ENCODE measurements around the gene ANKFN1.
"Not testable (repeated sequence)": the region's sequence is repeated elsewhere in the genome, so short reads cannot be mapped to it uniquely, and the experiment has no call there.

The ANKFN1 gene

DNA sequence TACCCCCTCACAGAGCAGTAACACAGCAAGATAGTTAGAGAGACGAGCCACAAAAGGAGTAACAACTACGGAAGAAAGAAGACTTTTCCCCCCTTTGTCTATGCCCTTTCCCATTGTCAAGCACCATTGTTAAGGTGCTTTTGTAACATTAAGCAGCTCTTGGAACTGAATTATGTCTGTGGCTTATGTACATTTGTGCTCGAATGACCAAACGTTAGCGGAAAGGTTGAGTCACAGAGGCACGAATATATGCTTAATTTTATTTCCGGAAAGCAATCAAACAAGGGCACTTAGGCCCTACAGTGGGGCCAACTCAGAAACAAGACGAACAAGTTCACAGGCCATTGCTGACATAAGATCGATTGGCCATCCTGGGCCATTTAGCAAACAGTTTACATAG, 109.5 kb downstream of the ANKFN1 start:
- H3K4me3 ChIP-seq (ENCODE audit: low read depth, low read length) = no peak overlapping the region
- no peaks in the 10 kb centered on the region for H3K9me3 ChIP-seq (ENCODE audit: control insufficient read depth, low read length)

DNA sequence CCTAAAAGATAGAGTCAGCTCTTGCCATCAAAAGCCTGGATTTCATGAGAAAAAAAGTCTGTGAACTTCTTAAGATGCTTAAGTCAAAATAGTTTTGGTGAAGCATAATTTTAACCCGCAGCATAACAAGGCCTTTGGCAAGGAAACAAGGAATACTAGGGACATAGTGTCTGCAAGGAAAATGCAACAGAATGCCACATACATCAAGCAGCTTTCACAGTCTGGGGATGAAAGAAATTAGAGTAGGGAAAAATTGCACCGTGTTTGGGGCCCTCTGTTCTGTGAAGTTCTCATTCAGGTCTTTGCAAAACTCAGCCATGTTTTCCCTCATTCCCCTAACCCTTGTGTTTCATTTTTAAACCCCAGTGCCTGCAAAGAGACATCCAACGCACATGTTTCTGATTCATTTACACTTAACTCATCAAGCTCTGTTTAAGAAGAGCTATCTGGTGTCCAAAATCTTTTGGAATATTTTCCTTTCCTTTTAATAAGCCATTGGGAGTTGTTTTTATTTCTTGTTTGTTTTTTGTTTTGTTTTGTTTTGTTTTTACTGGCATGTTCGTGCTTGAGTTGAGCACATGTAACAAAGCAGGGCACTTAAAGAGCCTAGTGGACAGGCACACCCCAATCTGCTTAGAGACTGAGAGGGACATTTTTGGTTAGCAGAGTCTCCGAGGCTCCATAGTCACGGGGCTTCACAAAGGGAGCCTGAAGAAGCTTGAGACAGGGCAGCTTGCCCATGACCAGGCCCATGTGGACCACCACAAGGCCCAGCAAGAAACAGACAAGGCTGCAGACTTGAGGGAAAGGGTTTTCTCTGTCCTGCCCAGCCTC, 116.5 kb downstream of the ANKFN1 start:
- H3K4me3 ChIP-seq (ENCODE audit: low read depth, low read length) = no peak overlapping the region
- H3K36me3 ChIP-seq (ENCODE audit: control insufficient read depth, insufficient read depth, low read length) = no peaks in the 10 kb centered on the region
- H3K9ac ChIP-seq = no peak overlapping the region
- H3K27ac ChIP-seq = no peak overlapping the region
- TF ChIP-seq, protein P1, sequence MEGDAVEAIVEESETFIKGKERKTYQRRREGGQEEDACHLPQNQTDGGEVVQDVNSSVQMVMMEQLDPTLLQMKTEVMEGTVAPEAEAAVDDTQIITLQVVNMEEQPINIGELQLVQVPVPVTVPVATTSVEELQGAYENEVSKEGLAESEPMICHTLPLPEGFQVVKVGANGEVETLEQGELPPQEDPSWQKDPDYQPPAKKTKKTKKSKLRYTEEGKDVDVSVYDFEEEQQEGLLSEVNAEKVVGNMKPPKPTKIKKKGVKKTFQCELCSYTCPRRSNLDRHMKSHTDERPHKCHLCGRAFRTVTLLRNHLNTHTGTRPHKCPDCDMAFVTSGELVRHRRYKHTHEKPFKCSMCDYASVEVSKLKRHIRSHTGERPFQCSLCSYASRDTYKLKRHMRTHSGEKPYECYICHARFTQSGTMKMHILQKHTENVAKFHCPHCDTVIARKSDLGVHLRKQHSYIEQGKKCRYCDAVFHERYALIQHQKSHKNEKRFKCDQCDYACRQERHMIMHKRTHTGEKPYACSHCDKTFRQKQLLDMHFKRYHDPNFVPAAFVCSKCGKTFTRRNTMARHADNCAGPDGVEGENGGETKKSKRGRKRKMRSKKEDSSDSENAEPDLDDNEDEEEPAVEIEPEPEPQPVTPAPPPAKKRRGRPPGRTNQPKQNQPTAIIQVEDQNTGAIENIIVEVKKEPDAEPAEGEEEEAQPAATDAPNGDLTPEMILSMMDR (IDR thresholded peaks at IDR 0.05) = no peak
- no peaks in the 10 kb centered on the region for H3K4me1 ChIP-seq
- H3K9me3 ChIP-seq (ENCODE audit: control insufficient read depth, low read length) = no peaks in the 10 kb centered on the region
- H3K27me3 ChIP-seq (ENCODE audit: control insufficient read depth, insufficient read depth, low read length) = no peaks in the 10 kb centered on the region
- no peak overlapping the region for H3K4me2 ChIP-seq (ENCODE audit: low read length)
- H2AFZ ChIP-seq = no peak overlapping the region
- H3K79me2 ChIP-seq = no peaks in the 10 kb centered on the region

More for the DNA sequence above, 109.5 kb downstream of the ANKFN1 start:
- H3K27ac ChIP-seq = no peak overlapping the region
- H3K27me3 ChIP-seq (ENCODE audit: control insufficient read depth, insufficient read depth, low read length) = no peaks in the 10 kb centered on the region
- no peak overlapping the region for H2AFZ ChIP-seq
- H3K4me2 ChIP-seq (ENCODE audit: low read length) = no peak overlapping the region
- H3K9ac ChIP-seq = no peak overlapping the region
- H3K36me3 ChIP-seq (ENCODE audit: control insufficient read depth, insufficient read depth, low read length) = no peaks in the 10 kb centered on the region
- TF ChIP-seq, protein P1 (IDR thresholded peaks at IDR 0.05) = no peak
- H3K4me1 ChIP-seq = no peaks in the 10 kb centered on the region
- no peaks in the 10 kb centered on the region for H3K79me2 ChIP-seq

DNA sequence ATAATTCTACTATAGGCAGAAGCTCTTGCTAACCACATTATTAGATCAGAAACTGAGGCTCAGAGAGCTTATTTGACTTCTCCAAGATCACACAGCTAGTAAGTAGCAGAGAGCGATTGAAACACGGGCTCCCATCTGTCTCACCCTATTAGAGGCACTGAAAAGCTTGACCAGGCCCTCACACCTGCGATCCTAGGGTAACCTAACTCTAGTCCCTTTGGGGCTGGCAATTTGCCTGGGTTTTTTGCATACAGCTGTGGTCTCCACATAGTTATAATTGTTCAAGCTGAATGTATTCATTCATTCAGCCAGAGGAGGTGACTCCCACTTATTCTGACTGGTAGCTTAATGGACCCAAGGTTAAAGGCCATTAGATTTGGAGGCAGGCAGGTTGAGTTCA, 121.2 kb downstream of the ANKFN1 start:
- Histone ChIP-seq H3K79me2 (no peaks in the 10 kb centered on the region), H3K27me3 (ENCODE audit: control insufficient read depth, insufficient read depth, low read length) (no peaks in the 10 kb centered on the region), H3K36me3 (ENCODE audit: control insufficient read depth, insufficient read depth, low read length) (no peaks in the 10 kb centered on the region), H3K4me1 (no peaks in the 10 kb centered on the region), H2AFZ (no peak overlapping the region), H3K4me2 (ENCODE audit: low read length) (no peak overlapping the region), H3K4me3 (ENCODE audit: low read depth, low read length) (no peak overlapping the region), H3K27ac (no peak overlapping the region), H3K9ac (no peak overlapping the region), H3K9me3 (ENCODE audit: control insufficient read depth, low read length) (no peaks in the 10 kb centered on the region)
- TF ChIP-seq, protein P1 (IDR thresholded peaks at IDR 0.05) = no peak

DNA sequence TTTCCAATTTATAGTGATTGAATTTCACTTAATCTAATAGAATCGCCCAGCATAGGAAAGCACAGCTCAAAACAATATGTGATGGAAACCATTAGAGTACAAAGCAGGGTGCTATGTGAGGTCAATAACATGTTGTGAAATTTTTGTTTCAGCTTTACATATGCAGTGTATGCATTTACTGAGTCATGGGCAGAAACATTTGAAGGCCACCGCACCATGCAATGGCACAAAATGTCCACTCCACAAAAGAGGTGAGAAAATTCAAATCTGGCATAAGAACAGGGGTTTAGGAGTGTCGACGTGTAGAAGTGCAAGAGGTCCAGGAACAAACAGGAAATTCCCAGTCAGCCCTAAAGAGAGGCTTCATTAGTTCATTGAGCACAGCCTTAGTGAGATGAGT, 131.2 kb downstream of the ANKFN1 start:
- no peak overlapping the region for H3K4me3 ChIP-seq (ENCODE audit: low read depth, low read length)
- TF ChIP-seq, protein P1 (IDR thresholded peaks at IDR 0.05) = no peak
- no peaks in the 10 kb centered on the region for H3K36me3 ChIP-seq (ENCODE audit: control insufficient read depth, insufficient read depth, low read length)

DNA sequence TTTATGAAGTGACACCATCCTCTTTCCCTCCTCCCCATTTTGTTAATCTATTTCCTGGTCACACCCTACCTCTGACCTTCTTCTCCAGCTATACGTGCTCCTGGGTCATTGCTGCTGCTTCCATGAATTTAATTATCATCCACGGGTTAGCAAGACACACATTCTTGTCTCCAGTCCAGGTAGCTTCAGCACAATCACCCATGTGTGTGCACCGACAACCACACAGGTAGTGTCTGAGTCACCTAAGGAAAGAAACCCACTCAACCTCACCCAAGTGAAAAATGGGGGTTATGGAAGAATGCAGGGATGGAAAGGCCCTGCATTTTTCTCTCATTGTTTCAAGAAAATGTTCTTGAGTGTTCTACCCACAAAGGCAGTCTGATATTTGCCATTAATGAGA, 135.5 kb downstream of the ANKFN1 start:
- H3K4me1 ChIP-seq; H3K9ac ChIP-seq; H3K36me3 ChIP-seq (ENCODE audit: control insufficient read depth, insufficient read depth, low read length); H3K27me3 ChIP-seq (ENCODE audit: control insufficient read depth, insufficient read depth, low read length); H3K4me3 ChIP-seq (ENCODE audit: low read depth, low read length); H3K27ac ChIP-seq; H3K79me2 ChIP-seq; H3K9me3 ChIP-seq (ENCODE audit: control insufficient read depth, low read length); H2AFZ ChIP-seq; H3K4me2 ChIP-seq (ENCODE audit: low read length): not testable (repeated sequence)

More for the DNA sequence above, 131.2 kb downstream of the ANKFN1 start:
- Histone ChIP-seq H3K4me2 (ENCODE audit: low read length) (no peak overlapping the region), H3K27ac (no peak overlapping the region), H3K79me2 (no peaks in the 10 kb centered on the region), H2AFZ (no peak overlapping the region), H3K4me1 (no peaks in the 10 kb centered on the region), H3K9ac (no peak overlapping the region), H3K9me3 (ENCODE audit: control insufficient read depth, low read length) (no peaks in the 10 kb centered on the region), H3K27me3 (ENCODE audit: control insufficient read depth, insufficient read depth, low read length) (no peaks in the 10 kb centered on the region)

Data from parathyroid adenoma (tissue), 2 donors.